Activated T-helper 17 cell treated with anti-CD3 and anti-CD28 coated beads, Interleukin-2, amount 50 U/mL, for 72 hours (primary cell): ENCODE data around the gene PKP1. TPM values are rescaled to one million over a fixed set of nuclear protein-coding genes. Genes with fewer than 3 reads are reported as not detected.

Source experiments
- ATAC-seq: fragments of 150-1000 bp; cut with Tn5 transposase; replicated peaks from 2 replicates; pipeline ENCODE4 v1.10.0; 2021; ENCODE audit warnings: mild to moderate bottlenecking, moderate library complexity
- H3K27ac Mint-ChIP-seq: one replicate; pipeline ENCODE4 v1.8.0; 2022; ENCODE audit warnings: mixed read lengths
- H3K27me3 Mint-ChIP-seq: one replicate; pipeline ENCODE4 v1.8.0; 2022; ENCODE audit warnings: mixed read lengths
- H3K36me3 Mint-ChIP-seq: one replicate; pipeline ENCODE4 v1.8.0; 2022; ENCODE audit warnings: low read depth, mild to moderate bottlenecking, mixed read lengths
- H3K4me1 Mint-ChIP-seq: one replicate; pipeline ENCODE4 v1.8.0; 2022; ENCODE audit warnings: mixed read lengths
- H3K4me3 Mint-ChIP-seq: one replicate; pipeline ENCODE4 v1.8.0; 2022; ENCODE audit warnings: mild to moderate bottlenecking, mixed read lengths
- H3K9me3 Mint-ChIP-seq: one replicate; pipeline ENCODE4 v1.8.0; 2022; ENCODE audit warnings: mixed read lengths
- total RNA-seq, 2 donors: library from RNA; stranded (reverse); gene quantifications; one replicate each; pipeline ENCODE4 v1.2.3, GENCODE V29; 2022

PKP1 gene
- total RNA-seq, 2 donors from 2014 or later = not detected

DNA sequence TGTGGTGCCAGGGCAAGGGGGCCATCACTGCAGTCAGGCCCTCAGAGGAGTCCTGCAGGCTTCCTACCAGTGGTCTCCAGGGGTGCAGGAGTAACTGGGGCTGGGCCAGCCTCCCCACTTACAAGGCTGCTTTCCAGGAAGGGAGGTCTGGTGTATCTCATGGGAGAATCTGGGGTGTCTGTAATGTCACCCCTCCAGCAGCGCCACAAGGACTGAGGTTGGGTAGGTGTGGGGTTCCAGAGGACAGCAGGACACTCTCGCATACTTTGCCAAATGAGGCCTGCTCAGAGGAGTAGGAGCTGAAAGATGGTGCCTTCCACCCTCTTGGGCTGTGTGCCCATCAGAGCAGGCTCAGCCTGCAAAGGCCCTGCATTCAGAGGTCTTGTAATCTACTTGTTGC lies 47.2 kb downstream of the PKP1 start:
- no peak for ATAC-seq
- Mint-ChIP-seq H3K27me3 (peaks cover 5% of the 10 kb centered on the region), H3K9me3 (no peaks in the 10 kb centered on the region), H3K36me3 (no peaks in the 10 kb centered on the region), H3K27ac (no peak overlapping the region), H3K4me3 (no peak overlapping the region), H3K4me1 (peaks cover 4% of the 10 kb centered on the region)

DNA sequence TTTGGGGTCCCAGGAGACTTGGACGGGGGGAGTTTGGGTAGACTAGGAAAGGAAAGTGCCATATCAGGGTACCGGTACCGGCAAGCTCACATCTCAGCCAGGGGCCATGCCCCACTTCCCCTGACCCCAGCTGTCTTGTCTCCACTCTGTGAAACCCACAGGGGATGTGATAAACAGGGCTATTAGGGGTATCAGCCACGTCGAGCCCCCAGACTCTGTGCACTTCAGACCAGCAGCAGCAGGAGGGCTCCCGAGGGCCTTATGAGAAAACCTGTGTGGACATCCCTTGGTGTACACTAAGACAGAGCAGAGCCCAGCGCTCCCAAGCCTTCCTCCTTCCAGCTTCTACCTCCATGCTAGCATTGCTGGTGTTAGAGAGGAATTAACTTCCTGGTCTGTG lies 47.9 kb downstream of the PKP1 start:
- H3K27me3 Mint-ChIP-seq = peaks cover 5% of the 10 kb centered on the region
- ATAC-seq = no peak
- no peak overlapping the region for H3K4me3 Mint-ChIP-seq
- no peak overlapping the region for H3K27ac Mint-ChIP-seq
- no peaks in the 10 kb centered on the region for H3K9me3 Mint-ChIP-seq
- no peaks in the 10 kb centered on the region for H3K36me3 Mint-ChIP-seq
- H3K4me1 Mint-ChIP-seq = peaks cover 4% of the 10 kb centered on the region

DNA sequence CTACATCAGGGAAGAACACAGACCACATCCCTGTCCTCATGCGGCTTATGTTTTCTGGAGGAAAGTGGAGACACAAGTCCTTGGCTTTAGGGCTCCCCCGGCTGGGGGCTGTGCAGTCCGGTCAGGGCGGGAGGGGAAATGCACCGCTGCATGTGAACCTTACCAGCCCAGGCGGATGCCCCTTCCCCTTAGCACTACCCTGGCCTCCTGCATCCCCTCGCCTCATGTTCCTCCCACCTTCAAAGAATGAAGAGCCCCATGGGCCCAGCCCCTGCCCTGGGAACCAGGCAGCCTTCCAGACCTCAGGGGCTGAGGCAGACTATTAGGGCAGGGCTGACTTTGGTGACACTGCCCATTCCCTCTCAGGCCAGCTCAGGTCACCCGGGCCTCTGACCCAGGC lies 48.7 kb downstream of the PKP1 start:
- Mint-ChIP-seq H3K27ac (no peak overlapping the region), H3K9me3 (no peaks in the 10 kb centered on the region), H3K4me3 (no peak overlapping the region), H3K27me3 (no peaks in the 10 kb centered on the region), H3K4me1 (no peaks in the 10 kb centered on the region), H3K36me3 (no peaks in the 10 kb centered on the region)
- ATAC-seq = no peak

DNA sequence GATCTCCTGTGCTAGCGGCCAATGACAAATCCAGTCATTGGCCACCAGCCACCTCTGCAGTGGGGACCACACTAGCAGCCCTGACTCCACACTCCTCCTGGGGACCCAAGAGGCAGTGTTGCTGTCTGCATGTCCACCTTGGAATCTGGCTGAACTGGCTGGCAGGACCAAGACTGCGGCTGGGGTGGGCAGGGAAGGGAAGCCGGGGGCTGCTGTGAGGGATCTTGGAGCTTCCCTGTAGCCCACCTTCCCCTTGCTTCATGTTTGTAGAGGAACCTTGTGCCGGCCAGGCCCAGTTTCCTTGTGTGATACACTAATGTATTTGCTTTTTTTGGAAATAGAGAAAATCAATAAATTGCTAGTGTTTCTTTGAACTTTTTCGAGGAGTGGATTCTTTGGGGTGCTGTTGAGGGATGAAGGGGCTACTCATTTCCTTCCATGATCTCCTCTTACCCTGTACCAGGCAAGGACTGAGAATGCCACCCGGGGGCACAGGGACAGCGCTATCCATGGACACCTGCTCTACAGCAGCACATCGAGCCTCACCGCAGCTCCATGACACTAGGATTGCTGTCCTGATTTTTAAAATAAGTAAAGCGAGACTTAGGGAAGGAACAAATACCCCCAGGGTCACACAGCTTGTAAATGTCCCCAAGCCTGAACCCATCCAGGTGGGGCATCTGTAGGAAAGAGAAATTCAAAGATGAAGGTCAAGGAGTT lies 49.5 kb downstream of the PKP1 start:
- no peak overlapping the region for H3K27ac Mint-ChIP-seq
- no peaks in the 10 kb centered on the region for H3K36me3 Mint-ChIP-seq
- no peaks in the 10 kb centered on the region for H3K27me3 Mint-ChIP-seq
- no peaks in the 10 kb centered on the region for H3K9me3 Mint-ChIP-seq
- no peak overlapping the region for H3K4me3 Mint-ChIP-seq
- ATAC-seq = no peak
- no peaks in the 10 kb centered on the region for H3K4me1 Mint-ChIP-seq

DNA sequence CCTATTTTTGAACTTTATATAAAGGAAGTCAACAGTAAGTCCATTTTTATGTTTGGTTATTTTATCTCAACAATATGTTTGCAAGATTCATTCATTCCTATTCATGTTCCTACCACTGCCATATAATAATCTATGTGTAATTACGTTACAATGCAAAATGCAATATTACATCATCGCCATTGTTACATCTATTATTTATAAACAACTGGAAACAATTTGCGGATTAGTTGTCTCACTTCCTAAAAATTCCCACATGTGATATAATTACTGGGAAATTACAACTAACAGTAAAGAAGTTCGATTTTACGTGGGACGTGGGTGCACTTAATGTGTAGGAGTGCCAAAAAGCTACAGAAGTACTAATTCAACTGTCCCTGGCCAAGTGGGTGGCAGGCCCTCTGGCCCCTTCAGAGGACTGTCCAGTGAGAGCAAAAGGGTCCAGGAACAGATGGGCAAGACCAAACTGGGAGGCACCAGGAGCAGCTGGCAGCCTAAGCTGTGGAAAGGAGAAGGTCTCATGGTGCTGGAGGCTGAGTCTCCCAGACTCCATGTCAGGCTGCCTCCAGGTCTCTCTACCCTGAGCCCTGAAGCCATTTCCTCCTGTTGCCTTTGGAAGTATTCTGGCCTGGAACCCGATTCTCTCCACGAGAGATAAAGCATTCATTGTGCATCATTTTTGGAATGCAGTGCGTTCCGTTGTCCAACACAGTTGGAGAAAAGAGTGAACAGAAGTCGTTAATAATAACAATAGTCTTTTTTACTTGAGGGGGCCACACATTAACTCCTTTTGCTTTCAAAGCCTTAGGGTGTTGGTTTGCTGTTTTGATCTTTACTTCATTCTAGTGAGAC lies 51.2 kb downstream of the PKP1 start:
- no peak overlapping the region for H3K27ac Mint-ChIP-seq
- no peak for ATAC-seq
- H3K36me3 Mint-ChIP-seq = no peaks in the 10 kb centered on the region
- H3K4me1 Mint-ChIP-seq = no peaks in the 10 kb centered on the region
- no peaks in the 10 kb centered on the region for H3K27me3 Mint-ChIP-seq
- H3K9me3 Mint-ChIP-seq = no peaks in the 10 kb centered on the region
- no peak overlapping the region for H3K4me3 Mint-ChIP-seq

DNA sequence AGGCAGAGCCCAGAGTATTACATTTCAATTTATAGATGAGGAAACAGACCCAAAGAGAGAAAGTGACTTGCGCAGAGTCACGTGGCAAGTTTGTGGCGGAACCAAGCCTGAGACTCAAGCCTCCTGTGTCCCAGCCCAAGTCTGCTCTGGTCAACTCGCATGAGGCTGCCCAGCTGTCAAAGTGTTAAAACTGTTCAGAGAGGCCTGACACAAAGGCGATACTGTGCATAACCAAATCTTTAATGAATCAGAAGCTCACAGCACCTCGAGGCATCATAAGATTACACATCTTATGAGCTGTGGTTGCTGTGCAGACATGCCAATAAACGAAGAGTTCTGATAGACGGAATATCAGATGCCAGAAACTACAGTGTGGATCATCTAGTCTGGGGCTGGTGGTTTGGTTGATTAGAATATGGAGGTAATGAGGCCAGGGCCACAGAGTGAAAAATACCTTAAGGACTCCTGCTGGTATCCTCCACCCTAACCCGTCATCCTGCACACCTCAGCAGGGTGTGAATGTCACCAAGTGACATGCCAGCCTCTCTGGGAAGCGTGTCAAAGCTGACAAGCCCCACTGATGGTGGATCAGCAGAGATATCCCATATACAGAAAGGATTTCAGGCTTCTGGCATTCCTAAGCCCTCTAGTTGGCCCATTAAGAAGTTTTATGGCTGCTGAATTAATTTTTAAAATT lies 52.0 kb downstream of the PKP1 start:
- Mint-ChIP-seq H3K36me3 (no peaks in the 10 kb centered on the region), H3K27ac (no peak overlapping the region), H3K27me3 (no peaks in the 10 kb centered on the region), H3K9me3 (no peaks in the 10 kb centered on the region), H3K4me3 (no peak overlapping the region), H3K4me1 (no peaks in the 10 kb centered on the region)
- ATAC-seq = no peak

DNA sequence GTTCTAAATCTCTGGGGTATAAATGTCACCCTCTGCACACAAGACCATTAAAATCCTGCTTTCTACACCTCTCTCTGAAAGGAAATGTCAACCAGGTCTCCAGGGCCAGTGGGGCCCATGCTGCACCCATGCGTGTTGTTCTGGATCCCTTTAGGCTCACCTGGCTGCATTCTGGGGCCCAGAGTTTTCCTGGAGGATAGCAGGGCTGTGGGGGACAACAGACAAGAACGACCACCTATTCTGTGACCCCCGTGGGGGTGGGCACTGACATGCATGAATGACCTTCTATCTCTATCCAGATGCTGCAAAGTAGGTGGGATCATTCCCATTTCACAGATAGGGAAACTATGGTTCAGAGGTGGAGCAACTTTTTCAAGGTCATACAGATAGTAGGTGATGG lies 52.6 kb downstream of the PKP1 start:
- H3K36me3 Mint-ChIP-seq = no peaks in the 10 kb centered on the region

DNA sequence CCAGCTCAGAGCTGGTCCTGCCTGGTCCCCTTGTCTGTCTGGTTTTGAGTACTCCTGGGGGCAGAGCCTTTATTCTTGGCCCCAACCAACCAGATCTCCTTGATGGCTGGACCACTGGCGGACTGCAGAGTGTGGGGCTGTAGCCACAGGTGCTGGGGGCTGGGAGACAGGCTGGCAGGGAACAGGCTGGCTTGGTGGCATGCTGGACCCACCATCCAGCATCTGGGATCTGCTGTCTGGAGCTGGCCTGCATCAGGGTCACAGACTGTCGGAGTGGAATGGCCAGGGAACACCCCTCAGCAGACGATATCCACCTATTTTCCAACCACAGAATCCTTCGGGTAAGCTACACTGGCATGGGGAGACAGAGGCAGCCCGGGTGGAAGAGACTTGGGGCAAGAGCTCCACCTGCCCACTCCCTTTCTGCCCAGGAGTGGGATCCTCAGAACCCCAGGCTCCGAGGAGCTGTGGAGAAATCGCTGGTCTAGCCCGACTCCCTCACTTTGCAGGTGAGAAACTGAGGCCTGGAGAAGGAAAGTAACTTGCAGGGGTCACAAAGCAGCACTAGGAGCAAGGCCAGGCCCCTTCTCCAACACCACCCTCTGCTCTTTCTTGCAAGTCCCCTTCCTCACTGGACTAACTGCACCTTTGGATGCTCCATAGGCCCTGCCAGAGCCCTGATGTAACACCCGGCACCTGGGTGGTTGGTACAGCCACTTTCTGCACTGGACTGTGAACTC lies 53.6 kb downstream of the PKP1 start:
- Mint-ChIP-seq H3K27me3 (peaks cover 6% of the 10 kb centered on the region), H3K4me1 (no peaks in the 10 kb centered on the region), H3K36me3 (no peaks in the 10 kb centered on the region), H3K4me3 (no peak overlapping the region), H3K27ac (no peak overlapping the region), H3K9me3 (no peaks in the 10 kb centered on the region)
- ATAC-seq = no peak

More for the DNA sequence above, 52.6 kb downstream of the PKP1 start:
- Mint-ChIP-seq H3K4me3 (no peak overlapping the region), H3K27ac (no peak overlapping the region), H3K4me1 (no peaks in the 10 kb centered on the region), H3K9me3 (no peaks in the 10 kb centered on the region), H3K27me3 (no peaks in the 10 kb centered on the region)
- ATAC-seq = no peak

DNA sequence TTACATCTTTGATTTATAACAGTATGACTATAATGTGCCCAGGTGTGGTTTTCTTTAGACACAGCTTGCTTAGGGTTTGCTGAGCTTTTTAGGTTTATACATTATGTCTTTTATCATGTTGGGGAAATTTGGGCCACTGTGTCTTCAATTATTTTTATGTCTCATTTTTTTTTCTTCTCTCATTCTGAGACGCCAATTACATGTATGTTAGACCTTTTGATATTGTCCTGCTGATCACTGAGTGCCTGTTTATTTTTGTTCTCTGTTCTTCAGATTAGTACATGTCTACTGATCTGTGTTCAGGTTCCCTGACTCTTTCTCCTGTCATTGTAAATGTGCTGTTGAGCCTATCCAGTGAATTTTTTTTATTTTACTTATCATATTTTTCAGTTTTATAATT lies 58.1 kb downstream of the PKP1 start:
- no peaks in the 10 kb centered on the region for H3K36me3 Mint-ChIP-seq
- no peak overlapping the region for H3K4me3 Mint-ChIP-seq
- no peak for ATAC-seq
- H3K4me1 Mint-ChIP-seq = no peaks in the 10 kb centered on the region
- H3K27me3 Mint-ChIP-seq = peaks cover 6% of the 10 kb centered on the region
- no peak overlapping the region for H3K27ac Mint-ChIP-seq
- no peaks in the 10 kb centered on the region for H3K9me3 Mint-ChIP-seq

DNA sequence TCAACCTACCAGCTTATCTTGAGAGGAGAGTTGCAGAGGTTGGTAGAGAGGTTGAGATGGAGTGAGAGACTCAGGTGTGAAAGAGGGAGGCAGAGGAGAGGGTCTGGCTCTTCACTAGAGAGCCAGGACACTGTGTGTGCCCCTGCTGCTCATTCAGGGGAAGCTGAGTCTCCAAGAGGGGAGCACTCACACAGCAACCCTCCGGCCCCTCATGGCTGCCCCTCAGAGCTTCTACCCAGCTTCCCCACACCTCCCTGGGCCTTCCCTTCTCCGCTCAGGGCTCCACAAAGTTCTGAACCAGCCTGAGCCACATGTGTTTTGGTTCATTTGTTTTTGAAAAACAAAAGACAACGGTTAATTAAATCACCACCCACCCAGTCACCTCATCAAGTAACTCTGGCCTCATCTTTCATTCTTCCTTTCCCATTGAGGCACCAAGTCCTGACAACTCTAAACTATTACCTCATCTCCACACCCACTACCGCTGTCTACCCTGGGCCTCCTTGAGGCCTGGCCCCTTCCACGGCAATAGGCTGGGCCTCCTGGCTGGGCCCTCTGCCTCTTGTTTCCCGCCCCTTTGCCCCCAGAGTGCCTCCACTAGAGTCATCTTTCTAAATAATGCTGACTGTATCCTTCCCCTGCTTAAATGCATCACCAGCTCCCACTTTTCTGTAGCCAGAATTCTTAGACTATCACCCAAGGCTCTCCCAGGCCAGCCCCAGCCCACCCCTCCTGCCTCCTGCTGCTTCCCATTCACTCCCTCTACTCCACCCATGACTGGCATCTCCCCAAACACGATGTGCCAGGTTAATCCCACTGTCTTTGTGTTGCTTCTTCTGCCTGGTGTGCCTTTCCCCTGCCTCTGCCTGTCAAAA lies 61.1 kb downstream of the PKP1 start:
- no peaks in the 10 kb centered on the region for H3K9me3 Mint-ChIP-seq
- no peak overlapping the region for H3K27ac Mint-ChIP-seq
- H3K4me1 Mint-ChIP-seq = no peaks in the 10 kb centered on the region
- H3K4me3 Mint-ChIP-seq = no peak overlapping the region
- peaks cover 13% of the 10 kb centered on the region for H3K27me3 Mint-ChIP-seq
- no peak for ATAC-seq
- no peaks in the 10 kb centered on the region for H3K36me3 Mint-ChIP-seq

DNA sequence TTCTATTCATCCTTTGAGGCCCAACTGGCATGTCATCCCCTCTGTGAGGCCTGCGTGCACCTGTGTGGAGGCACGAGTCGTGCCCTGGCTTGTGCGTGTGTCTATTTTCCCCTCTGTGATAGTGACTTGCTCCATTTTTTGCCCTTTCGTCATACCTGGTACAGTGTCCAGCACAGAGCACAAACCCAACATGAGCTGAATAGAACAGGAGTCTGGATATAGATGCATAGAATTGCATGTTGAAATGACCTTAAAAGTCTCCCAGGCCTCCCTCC lies 61.7 kb downstream of the PKP1 start:
- no peak overlapping the region for H3K4me3 Mint-ChIP-seq
- H3K36me3 Mint-ChIP-seq = no peaks in the 10 kb centered on the region
- no peaks in the 10 kb centered on the region for H3K4me1 Mint-ChIP-seq
- peaks cover 15% of the 10 kb centered on the region for H3K27me3 Mint-ChIP-seq
- H3K9me3 Mint-ChIP-seq = no peaks in the 10 kb centered on the region
- no peak for ATAC-seq
- no peak overlapping the region for H3K27ac Mint-ChIP-seq

DNA sequence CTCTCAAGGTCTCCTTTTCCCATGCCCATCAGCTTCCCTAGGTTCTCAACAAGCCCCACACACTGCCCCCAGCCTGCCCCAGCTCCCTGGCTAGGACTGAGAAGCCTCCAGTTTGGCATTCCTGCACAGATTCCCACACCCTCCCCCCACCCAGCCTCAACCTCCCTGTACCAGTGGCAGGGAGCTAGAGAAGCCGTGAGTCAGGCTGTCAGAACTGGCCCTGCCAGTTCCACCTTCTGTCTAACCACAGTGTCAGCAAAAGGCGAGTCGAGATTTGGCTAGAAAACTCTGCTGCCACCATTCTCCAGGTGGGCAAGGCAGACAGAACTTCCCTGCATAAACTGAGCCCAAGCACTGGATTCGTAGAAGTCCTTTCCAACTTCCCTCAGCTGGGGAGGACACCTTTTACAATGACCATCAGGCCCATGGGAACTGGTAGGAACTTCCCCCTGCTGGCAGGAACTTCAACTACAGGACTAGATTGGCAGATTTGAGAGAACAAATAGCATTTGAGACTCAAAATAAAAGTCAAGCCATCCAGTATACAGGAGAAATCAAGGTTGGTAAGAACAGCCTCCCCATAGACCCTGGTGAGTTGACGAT lies 63.1 kb downstream of the PKP1 start:
- Mint-ChIP-seq H3K9me3 (no peaks in the 10 kb centered on the region), H3K4me3 (no peak overlapping the region), H3K27me3 (peaks cover 16% of the 10 kb centered on the region), H3K4me1 (no peaks in the 10 kb centered on the region), H3K27ac (no peak overlapping the region), H3K36me3 (no peaks in the 10 kb centered on the region)
- ATAC-seq = no peak

DNA sequence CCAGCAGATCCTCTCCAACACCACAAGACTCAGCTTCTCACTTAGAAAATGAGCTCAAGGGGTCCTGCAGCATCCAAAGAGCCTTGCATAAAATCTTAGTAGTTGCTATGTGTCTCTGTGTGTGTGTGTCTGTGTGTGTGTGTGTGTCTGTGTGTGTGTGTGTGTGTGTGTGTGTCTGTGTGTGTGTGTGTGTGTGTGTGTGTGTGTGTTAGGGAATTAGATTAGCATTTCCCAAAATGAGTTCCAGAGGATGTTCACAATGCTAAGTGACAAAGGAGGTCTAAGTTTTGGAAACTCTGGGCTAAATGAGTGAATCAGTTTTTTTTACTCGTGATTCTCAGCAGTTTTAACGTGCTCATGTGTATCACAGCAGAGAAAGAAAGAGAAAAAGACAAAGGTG lies 63.7 kb downstream of the PKP1 start:
- Mint-ChIP-seq H3K27me3 (peaks cover 18% of the 10 kb centered on the region), H3K27ac (no peak overlapping the region), H3K9me3 (no peaks in the 10 kb centered on the region), H3K36me3 (no peaks in the 10 kb centered on the region), H3K4me1 (no peaks in the 10 kb centered on the region), H3K4me3 (no peak overlapping the region)
- ATAC-seq = no peak
